NCI-H2107 treated with DMSO at 0.1 percent for 48 hours (cell line): ENCODE results near the gene DISC1.

Source experiments
- DNase-seq: peaks from one replicate; lab custom pipeline; 2025; ENCODE audit not compliant: unreplicated experiment; lab: John Stamatoyannopoulos, UW

Gene DISC1

GRCh38 chr1:231921646-231922345 lies 295.2 kb downstream of the DISC1 start:
- DNase-seq = no peak

- DNase-seq = no peak
These were observed 297.0 kb downstream of the DISC1 start for GRCh38 chr1:231923491-231924041.

GRCh38 chr1:231924180-231924579 lies 297.6 kb downstream of the DISC1 start:
- no peak for DNase-seq

- DNase-seq = no peak
These were observed 299.3 kb downstream of the DISC1 start for GRCh38 chr1:231925864-231926263.

- DNase-seq = no peak
These were observed 299.8 kb downstream of the DISC1 start for GRCh38 chr1:231926340-231926739.

GRCh38 chr1:231926933-231927332 lies 300.3 kb downstream of the DISC1 start:
- no peak for DNase-seq

- DNase-seq = no peak
These were observed 300.8 kb downstream of the DISC1 start for GRCh38 chr1:231927431-231927830.

GRCh38 chr1:231929311-231929710 lies 302.7 kb downstream of the DISC1 start:
- no peak for DNase-seq

GRCh38 chr1:231930257-231930947 lies 303.8 kb downstream of the DISC1 start:
- no peak for DNase-seq

- no peak for DNase-seq
These were observed 304.6 kb downstream of the DISC1 start for GRCh38 chr1:231931146-231931545.

GRCh38 chr1:231931846-231932454 lies 305.4 kb downstream of the DISC1 start:
- no peak for DNase-seq

- no peak for DNase-seq
These were observed 307.4 kb downstream of the DISC1 start for GRCh38 chr1:231933711-231934626.

GRCh38 chr1:231934797-231935196 lies 308.2 kb downstream of the DISC1 start:
- peak; percentile 33 for DNase-seq

- no peak for DNase-seq
These were observed 309.3 kb downstream of the DISC1 start for GRCh38 chr1:231935856-231936255.

- DNase-seq = no peak
These were observed 310.6 kb downstream of the DISC1 start for GRCh38 chr1:231936983-231937775.

- DNase-seq = no peak
These were observed 311.6 kb downstream of the DISC1 start for GRCh38 chr1:231938211-231938610.

GRCh38 chr1:231938711-231939110 lies 312.1 kb downstream of the DISC1 start:
- no peak for DNase-seq

- DNase-seq = no peak
These were observed 312.5 kb downstream of the DISC1 start for GRCh38 chr1:231939118-231939517.

GRCh38 chr1:231940116-231940515 lies 313.5 kb downstream of the DISC1 start:
- DNase-seq = peak; percentile 63

GRCh38 chr1:231940701-231941100 lies 314.1 kb downstream of the DISC1 start:
- DNase-seq = peak; percentile 84
